Fibroblast of mammary gland (primary cell): ENCODE results near the gene TENM4.

Experiments used
- DNase-seq: peaks from one replicate; pipeline ENCODE4 v3.0.0-alpha.2; 2010; ENCODE audit warnings: low read depth
- H3K4me3 ChIP-seq: 2 replicates; pipeline ENCODE4 v1.5.1; 2011; ENCODE audit warnings: low read depth, mild to moderate bottlenecking, low read length, moderate library complexity; ENCODE audit not compliant: control insufficient read depth
- TF ChIP-seq, protein P1 (sequence below): conservative IDR thresholded peaks from 2 replicates; pipeline ENCODE4 v1.5.1; 2011; ENCODE audit warnings: low read depth, low read length, inconsistent platforms; ENCODE audit not compliant: control insufficient read depth, insufficient read depth

The TENM4 gene

DNA sequence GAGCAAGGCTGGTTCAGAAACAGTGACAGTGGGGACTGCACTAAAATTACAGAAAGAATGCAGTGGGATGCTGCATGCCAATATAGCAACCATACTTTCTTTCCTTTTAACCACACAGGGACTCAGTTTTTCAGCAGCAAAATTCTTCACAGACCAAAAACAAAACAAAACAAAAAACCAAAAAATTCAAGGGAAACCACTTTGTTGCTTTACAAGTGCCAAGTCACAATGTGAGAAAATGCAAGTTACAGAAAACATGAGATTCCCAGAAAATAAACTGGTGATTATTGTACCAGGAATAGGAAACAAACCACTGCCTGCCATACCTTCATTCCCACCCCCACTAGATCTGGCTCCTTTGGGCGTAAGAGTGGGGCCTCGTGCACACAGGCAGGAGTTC is 52.6 kb downstream of the TENM4 start:
- TF ChIP-seq, protein P1, sequence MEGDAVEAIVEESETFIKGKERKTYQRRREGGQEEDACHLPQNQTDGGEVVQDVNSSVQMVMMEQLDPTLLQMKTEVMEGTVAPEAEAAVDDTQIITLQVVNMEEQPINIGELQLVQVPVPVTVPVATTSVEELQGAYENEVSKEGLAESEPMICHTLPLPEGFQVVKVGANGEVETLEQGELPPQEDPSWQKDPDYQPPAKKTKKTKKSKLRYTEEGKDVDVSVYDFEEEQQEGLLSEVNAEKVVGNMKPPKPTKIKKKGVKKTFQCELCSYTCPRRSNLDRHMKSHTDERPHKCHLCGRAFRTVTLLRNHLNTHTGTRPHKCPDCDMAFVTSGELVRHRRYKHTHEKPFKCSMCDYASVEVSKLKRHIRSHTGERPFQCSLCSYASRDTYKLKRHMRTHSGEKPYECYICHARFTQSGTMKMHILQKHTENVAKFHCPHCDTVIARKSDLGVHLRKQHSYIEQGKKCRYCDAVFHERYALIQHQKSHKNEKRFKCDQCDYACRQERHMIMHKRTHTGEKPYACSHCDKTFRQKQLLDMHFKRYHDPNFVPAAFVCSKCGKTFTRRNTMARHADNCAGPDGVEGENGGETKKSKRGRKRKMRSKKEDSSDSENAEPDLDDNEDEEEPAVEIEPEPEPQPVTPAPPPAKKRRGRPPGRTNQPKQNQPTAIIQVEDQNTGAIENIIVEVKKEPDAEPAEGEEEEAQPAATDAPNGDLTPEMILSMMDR = no peak
- no peak for DNase-seq
- H3K4me3 ChIP-seq = no peak overlapping the region

DNA sequence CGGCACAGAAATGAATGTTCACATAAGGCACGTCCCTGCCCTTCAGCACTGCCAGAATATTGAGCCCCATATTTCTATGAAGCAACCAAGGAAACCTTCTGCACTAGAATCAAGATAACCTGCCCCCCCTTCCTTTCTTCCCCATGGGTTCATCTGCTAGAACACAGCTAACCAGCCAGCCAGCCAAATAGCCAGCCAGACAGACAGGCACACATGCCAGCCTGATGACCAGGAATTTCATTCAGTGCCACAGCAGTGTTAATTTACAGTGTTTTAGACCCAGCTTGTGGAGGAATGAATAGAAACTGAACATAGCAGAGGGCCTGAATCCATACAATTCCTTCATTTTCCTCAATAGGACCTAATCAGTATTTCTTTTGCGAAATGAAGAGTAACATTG is 57.0 kb downstream of the TENM4 start:
- no peak for DNase-seq
- TF ChIP-seq, protein P1 = no peak
- no peak overlapping the region for H3K4me3 ChIP-seq

DNA sequence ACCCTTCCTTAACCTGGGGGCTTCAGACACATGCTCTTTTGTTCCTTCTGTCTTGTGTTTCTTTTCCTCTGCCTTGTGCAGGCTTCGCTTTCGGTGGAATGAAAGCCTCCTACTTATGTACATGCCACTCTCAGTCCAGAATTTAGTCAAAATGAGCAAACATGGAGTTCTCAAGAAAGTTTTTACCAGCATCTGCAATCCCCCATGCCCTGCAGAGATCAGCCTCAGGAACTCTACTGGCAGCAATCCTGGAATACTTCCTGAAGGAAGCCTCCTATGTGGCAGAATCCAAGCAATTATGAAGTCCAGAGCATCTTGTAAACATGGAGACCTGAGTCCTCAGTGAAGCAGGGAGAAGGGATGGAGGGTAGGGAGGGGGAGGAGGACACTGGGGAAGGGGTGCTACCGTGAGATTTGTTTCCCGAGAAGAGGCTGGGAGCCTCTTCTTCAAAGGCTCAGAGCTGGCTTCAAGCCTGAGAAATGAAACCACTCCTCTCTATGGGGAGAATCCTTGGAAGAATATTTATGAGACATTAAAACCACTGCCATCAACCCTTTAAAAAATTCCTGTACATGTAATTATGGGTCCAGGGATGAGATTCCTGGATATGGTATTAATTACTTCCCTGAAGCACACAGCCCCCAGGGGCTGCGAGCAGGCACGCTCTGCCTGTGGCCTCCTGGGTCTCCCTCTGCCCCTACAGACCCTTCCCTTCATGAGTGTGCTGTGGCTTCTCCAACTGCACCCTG is 58.4 kb downstream of the TENM4 start:
- TF ChIP-seq, protein P1 = no peak
- no peak overlapping the region for H3K4me3 ChIP-seq
- DNase-seq = no peak

DNA sequence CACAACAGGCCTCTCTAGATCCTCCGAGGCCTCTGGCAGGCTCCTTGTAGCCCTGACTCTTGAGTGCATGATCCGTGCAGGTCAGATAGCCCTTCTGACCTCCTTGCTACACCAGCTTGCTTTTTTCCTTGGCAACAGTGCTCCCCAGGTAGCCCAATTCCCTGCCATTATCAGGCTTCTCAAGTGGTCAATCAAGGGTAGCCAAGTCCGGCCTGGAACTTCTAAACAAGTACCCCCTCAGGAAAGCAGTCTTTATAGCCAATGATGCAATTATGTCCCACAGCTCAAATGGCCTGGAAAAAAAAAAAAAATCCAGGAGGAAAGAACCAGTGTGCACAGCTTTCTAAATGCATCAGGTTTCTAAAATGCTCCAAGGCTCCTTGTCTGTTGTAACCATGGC is 59.8 kb downstream of the TENM4 start:
- H3K4me3 ChIP-seq = no peak overlapping the region
- TF ChIP-seq, protein P1 = no peak
- no peak for DNase-seq

DNA sequence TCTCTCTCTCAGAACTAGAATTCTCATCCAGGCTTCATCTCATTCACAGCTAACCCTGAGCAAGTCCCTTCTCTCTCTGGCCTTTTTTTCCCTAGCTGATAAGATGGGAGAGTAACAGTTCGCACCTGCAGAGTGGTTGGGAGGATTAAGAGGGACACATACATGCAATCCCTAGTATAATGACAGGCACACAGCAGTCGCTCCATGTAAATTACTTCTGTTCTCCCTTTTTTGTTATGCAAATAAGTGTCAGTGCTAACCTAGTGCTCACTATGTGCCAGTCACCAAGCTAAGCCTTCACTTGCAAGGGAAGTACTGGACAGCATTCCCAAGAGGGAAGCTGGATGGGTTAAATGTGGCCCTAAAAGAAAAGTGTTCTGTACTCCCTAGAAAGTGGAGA is 63.4 kb downstream of the TENM4 start:
- no peak for DNase-seq
- TF ChIP-seq, protein P1 = no peak
- H3K4me3 ChIP-seq = no peak overlapping the region

DNA sequence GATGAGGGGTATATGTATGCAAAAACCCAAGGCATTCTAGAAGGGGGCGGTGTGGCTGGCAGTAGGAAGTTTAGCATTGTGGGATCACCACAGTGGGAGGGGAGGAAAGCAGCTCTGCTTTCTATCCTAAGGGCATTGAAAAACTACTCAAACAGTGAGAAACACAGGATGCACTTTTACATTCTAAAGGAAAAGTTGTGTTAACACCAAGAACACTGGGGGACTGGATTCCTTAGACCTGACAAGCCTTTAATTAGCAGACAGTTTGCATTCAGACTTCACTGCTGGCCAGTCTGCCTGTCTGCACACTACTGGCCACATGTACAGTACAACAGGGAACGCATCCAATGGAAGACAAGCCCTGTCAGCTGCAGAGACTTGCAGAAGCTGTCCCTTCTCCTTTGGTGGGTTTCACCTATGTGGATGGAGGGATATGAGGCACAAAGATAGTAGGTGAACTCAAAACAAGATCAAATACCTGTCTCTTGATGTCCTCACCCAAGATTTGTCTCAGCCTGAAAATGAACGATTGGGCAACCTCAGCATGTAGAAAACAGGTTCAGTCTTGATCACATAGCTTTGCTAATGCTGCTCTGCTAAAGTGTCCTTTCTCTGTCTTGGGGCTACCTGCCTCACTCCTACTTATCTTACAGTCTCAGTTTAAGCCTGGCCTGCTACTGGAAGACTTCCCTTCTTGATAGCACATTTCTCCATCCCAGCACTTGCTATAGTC is 64.8 kb downstream of the TENM4 start:
- TF ChIP-seq, protein P1 = no peak
- no peak overlapping the region for H3K4me3 ChIP-seq
- DNase-seq = no peak
